Neural cell (in vitro differentiated cells): ENCODE results near the gene ABCA13.

Experiments
- EP300 ChIP-seq: fragments of 450-650 bp; conservative IDR thresholded peaks from 2 replicates; pipeline ENCODE4 v1.6.1; 2014; ENCODE audit warnings: antibody characterized with exemption, mild to moderate bottlenecking, moderate library complexity; ENCODE audit not compliant: poor library complexity, severe bottlenecking
- EZH2 ChIP-seq: fragments of 200-600, 300-800 bp; shearing (Covaris generic), sonication (generic); IDR thresholded peaks from 2 replicates; pipeline ENCODE4 v1.6.1; 2014; ENCODE audit warnings: antibody characterized with exemption, low read length, borderline replicate concordance, mild to moderate bottlenecking; ENCODE audit not compliant: insufficient read depth, poor library complexity, severe bottlenecking
- MXI1 ChIP-seq: fragments of 450-650 bp; conservative IDR thresholded peaks from 2 replicates; pipeline ENCODE4 v1.6.1; 2014; ENCODE audit warnings: antibody characterized with exemption, mild to moderate bottlenecking; ENCODE audit not compliant: poor library complexity, severe bottlenecking
- POLR2AphosphoS5 ChIP-seq: IDR thresholded peaks from 2 replicates; pipeline ENCODE4 v1.6.1; 2012
- RAD21 ChIP-seq: fragments of 450-650 bp; conservative IDR thresholded peaks from 2 replicates; pipeline ENCODE4 v1.6.1; 2014; ENCODE audit warnings: antibody characterized with exemption, mild to moderate bottlenecking, moderate library complexity
- SMC3 ChIP-seq: fragments of 450-650 bp; conservative IDR thresholded peaks from 2 replicates; pipeline ENCODE4 v1.6.1; 2014; ENCODE audit warnings: antibody characterized with exemption, mild to moderate bottlenecking, moderate library complexity; ENCODE audit not compliant: poor library complexity
- TAF1 ChIP-seq: IDR thresholded peaks from 2 replicates; pipeline ENCODE4 v1.6.1; 2012; ENCODE audit warnings: low read depth
- TF ChIP-seq, protein P1 (sequence below): fragments of 450-650 bp; IDR thresholded peaks from 2 replicates; pipeline ENCODE4 v1.5.1; 2014; ENCODE audit warnings: antibody characterized with exemption, mild to moderate bottlenecking, moderate library complexity; ENCODE audit not compliant: poor library complexity, severe bottlenecking

DNA sequence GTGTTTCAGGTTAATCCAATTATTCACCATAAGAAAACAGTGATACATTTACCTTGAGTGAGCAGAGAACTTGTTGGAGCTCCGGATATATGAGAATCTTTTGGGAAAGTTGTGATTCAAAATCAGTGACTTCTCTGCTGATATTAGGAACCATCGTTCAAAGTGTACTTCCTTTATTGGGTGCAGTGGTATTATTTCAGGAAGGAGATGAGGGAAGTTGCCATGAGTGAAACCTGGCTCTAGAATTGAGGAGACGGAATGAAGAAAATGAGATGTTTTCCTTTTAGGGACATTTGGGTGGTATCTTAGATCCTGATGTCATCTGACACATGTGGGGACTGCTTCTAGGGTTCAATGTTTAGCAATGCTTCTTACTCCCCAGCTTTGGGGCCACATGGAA, 343.9 kb downstream of the ABCA13 start:
- TF ChIP-seq, protein P1, sequence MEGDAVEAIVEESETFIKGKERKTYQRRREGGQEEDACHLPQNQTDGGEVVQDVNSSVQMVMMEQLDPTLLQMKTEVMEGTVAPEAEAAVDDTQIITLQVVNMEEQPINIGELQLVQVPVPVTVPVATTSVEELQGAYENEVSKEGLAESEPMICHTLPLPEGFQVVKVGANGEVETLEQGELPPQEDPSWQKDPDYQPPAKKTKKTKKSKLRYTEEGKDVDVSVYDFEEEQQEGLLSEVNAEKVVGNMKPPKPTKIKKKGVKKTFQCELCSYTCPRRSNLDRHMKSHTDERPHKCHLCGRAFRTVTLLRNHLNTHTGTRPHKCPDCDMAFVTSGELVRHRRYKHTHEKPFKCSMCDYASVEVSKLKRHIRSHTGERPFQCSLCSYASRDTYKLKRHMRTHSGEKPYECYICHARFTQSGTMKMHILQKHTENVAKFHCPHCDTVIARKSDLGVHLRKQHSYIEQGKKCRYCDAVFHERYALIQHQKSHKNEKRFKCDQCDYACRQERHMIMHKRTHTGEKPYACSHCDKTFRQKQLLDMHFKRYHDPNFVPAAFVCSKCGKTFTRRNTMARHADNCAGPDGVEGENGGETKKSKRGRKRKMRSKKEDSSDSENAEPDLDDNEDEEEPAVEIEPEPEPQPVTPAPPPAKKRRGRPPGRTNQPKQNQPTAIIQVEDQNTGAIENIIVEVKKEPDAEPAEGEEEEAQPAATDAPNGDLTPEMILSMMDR = no peak
- TF ChIP-seq EZH2 (no peak), POLR2AphosphoS5 (no peak), TAF1 (no peak), RAD21 (no peak), EP300 (no peak), SMC3 (no peak), MXI1 (no peak)
